ENCODE measurements around the gene LORICRIN.

The LORICRIN gene

GRCh38 chr1:153251087-153251486 lies 8.4 kb upstream of the LORICRIN start:
- no peak for DNase-seq

DNA sequence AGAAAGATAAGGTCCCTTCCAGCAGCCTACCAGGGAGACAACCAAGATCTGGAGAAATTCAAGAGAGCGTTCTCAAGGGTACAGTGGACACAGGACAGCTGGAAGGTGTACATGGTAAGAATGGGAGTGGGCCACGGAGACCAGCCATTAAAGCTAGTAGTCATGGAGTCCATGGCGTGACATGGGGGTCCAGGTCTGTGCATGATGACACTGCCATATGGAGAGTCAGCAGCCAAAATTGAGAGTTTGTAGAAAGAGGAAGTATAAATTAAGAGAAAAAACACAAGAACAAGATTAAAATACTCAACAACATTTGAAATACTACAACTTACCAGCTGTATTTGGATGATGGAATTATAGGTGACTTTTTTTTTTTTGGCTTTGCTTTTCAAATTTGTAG lies 7.9 kb upstream of the LORICRIN start:
- no peak for DNase-seq

- DNase-seq: no peak
These were observed 7.5 kb upstream of the LORICRIN start for GRCh38 chr1:153251988-153252387.

DNA sequence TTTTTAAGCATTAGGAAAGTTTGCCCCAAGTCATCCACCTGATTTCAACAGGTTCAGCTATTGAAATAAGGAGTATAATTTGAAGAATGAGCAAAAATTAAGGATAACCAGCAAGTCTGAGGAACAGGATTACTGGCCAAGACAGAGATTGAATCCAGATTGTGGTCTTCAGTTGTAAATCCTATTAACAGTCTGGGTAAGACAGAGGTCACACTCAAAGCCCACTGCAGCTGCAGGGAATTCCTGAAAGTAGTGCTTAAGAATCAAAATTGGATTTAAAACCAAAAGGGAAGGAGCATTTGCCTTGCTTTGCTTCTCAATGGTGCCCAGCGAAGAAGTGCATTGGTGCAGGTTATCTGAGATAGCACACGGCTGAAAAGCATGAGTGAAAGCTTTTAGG lies 6.4 kb upstream of the LORICRIN start:
- DNase-seq: no peak

- no peak for DNase-seq
These were observed 5.8 kb upstream of the LORICRIN start for GRCh38 chr1:153253693-153254092.

- DNase-seq: peak; percentile 23
These were observed 1.2 kb downstream of the LORICRIN start for GRCh38 chr1:153260585-153261280.

DNA sequence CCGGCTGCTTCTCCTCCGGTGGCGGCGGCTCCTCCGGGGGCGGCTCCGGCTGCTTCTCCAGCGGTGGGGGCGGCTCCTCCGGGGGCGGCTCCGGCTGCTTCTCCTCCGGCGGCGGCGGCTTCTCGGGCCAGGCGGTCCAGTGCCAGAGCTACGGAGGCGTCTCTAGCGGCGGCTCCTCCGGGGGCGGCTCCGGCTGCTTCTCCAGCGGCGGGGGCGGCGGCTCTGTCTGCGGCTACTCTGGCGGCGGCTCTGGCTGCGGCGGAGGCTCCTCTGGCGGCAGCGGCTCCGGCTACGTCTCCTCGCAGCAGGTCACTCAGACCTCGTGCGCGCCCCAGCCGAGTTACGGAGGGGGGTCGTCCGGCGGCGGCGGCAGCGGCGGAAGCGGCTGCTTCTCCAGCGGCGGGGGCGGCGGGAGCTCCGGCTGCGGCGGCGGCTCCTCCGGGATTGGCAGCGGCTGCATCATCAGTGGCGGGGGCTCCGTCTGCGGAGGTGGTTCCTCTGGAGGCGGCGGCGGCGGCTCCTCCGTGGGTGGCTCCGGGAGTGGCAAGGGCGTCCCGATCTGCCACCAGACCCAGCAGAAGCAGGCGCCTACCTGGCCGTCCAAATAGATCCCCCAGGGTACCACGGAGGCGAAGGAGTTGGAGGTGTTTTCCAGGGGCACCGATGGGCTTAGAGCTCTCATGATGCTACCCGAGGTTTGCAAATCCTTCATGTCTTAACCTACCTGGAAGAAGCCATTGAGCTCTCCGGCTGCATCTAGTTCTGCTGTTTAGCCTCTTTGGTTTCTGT lies 2.0 kb downstream of the LORICRIN start:
- peak; percentile 38 for DNase-seq

GRCh38 chr1:153262070-153262366 lies 2.5 kb downstream of the LORICRIN start:
- no peak for DNase-seq

DNA sequence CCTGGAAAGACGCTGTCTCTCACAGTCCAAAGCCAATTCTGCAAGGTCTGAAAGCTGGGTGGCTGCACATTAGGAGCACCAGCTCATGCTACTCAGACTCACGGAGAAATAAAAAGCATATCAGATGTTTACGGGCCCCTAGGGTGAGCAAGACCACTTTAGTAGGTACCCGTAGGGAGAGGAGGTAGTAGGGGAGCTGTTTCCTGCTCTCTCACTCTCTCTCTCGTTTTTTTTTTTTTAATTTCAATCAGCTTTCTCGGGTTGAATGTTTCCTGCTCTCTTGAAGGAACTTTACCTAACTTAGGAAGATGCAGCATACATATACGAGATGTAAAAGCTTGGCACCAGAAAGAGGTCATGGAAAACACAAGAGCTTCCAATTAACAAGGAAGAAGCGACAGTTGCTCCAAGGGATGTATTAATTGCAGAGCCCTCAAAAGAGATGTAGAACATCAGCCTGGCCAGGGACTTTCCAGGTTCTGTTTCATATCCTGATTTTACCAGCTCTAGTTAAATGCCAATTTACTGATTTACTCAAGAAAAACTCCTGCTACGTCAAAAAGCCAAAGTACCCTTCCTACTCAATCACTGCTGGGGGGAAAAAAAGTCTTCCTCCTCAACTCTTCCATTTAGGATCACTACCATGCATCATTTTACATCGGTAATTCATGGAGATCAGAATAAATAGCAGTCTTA lies 3.1 kb downstream of the LORICRIN start:
- no peak for DNase-seq

DNA sequence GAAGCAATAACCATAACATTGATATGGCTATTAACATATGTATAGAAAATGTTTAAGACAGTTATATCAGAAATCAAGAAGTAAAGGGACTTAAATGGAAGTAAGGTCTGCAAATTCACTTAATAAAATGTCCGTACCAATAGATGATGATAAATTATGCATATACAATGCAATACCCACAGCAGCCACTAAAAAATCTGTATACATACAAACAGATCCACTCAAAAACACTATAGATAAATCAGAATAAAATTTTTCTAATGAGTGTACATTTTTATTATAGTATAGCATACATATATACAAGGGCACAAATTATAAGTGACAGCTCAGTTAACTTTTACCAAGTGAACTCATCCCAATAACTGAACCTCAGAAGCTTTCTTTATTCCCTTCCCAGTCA lies 6.0 kb downstream of the LORICRIN start:
- DNase-seq: no peak

DNA sequence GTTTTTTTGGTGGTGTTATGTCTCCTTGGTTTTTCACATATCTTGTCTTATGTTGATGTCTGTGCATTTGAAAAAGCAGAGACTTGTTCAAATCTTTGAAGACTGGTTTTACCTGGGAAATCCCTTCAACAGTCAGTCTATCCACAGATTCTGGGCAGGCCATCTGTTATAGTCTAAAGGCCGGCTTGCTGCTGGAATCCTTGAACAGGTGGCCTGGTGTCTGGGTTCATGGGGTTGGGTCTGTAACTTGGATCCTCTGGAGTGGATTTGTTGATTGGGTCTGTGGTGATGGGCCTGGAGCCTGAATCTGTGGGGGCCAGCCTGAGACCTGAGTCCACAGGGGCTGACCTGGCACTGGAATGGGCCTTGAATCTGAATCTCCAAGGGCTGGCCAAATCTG lies 12.2 kb downstream of the LORICRIN start:
- DNase-seq: no peak

GRCh38 chr1:153272186-153272585 lies 12.7 kb downstream of the LORICRIN start:
- no peak for DNase-seq

- DNase-seq: peak; percentile 64
These were observed 18.4 kb downstream of the LORICRIN start for GRCh38 chr1:153277852-153278251.

GRCh38 chr1:153288634-153289275 lies 29.3 kb downstream of the LORICRIN start:
- peak; percentile 40 for DNase-seq

DNA sequence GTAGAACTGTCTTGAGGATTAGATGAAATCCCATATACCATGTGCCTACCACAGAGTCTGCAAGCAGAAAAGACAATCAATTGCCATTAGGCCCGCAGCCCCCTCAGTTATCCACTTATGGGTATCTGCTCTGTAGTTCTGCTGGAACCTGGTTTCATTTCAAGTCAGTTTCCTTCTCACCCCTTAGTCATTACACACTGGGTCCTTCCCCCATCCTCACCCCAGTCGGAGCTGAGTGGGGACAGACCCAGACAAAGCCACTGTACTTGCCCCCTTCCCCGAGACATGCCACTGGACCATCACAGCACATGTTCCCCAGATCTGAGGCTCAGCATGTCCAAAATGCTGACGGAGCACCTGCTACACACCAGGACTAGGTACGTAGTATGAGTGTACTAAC lies 32.0 kb downstream of the LORICRIN start:
- peak; percentile 6 for DNase-seq

DNA sequence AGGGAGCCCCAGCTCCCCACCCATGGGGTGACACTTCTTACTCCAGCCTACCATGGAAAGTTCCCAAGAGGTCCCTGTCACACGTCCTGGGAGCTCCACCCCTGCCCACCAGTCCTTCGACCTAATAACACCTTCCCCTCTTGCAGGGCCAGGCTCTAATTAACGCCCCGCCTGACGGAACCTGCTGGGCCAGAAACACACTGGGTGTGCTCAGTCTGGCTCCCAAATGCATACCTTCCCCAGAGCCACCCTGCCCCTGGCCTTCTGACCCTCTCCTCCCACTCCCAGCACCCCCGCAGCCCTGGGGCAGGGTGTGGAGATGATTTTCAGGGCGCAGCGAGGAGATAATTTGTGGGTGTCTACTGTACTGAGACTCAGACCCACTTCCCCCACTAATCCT lies 32.7 kb downstream of the LORICRIN start:
- DNase-seq: no peak

GRCh38 chr1:153292740-153293479 lies 33.4 kb downstream of the LORICRIN start:
- no peak for DNase-seq

DNA sequence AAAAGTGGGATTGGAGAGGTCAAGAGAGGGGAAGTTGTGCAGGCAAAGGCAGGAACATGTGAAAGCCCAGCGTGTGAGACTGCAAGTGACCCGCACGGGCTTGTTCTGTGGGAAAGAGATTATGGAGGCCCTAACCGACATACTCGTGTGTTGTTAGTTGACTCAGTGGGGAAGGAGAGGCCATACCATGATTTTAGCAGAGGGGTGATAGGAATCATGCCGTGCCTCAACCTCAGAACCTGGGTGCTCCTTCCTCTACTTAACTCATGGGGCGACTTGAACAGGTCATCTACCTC lies 33.9 kb downstream of the LORICRIN start:
- no peak for DNase-seq

GRCh38 chr1:153293851-153294250 lies 34.4 kb downstream of the LORICRIN start:
- DNase-seq: peak; percentile 10

GRCh38 chr1:153302308-153302707 lies 42.8 kb downstream of the LORICRIN start:
- no peak for DNase-seq

GRCh38 chr1:153305682-153306081 lies 46.2 kb downstream of the LORICRIN start:
- no peak for DNase-seq

DNA sequence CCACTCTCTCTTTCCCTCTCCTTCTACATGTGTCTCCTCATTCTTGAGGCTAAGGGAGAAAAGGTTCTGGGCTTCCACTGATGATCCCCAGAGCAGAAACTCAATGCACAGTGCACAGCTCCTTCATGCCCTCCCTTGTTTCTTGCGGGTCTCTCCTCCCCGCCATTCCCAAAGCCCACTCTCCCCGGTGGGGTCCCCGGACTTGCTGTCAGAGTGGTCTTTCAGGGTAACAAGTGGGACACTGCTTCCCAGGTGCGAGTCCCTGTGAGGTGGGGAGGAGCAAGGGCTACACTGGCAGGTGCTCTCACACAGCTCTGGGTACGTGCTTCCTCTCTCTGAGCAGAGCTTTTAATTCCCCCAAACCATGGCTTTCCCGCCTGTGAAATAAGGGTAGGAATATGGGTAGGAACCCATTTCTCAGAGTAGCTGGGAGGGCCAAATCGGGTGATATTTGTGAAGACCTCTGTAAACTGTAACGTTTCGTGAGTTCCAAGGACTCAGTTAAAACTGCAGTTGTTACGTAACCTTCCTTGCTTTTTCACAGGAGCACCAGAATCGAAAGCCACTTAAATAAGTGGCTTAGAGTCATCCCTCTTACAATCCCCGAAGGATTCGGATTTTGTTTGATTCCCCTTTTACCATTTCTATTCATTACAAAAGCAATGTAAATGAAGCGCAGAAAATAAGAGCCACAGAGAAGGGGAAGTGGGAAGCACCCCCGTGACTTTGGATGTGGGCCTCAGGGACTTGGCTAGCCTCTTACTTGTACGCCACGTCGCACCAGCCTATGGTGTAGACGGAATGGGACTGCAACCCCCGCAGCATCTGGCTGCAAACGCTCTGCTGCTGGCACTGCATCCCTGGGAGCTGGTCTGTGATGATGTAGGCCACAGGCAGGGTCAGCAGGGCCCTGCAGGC lies 47.1 kb downstream of the LORICRIN start:
- DNase-seq: no peak
